Esophagus mucosa (tissue), 1 donor: ENCODE results near the gene UPF1. TPM values are rescaled to one million over a fixed set of nuclear protein-coding genes. Genes with fewer than 3 reads are reported as not detected.
"Not testable (repeated sequence)": the region's sequence is repeated elsewhere in the genome, so short reads cannot be mapped to it uniquely, and the experiment has no call there.

Source experiments
- ATAC-seq: fragments of 200-7000 bp; cut with Tn5 transposase; one replicate; pipeline ENCODE4 v1.9.1; 2020
- total RNA-seq: library from RNA; stranded (reverse); gene quantifications from one replicate; pipeline ENCODE4 v1.2.4, GENCODE V29; 2023
- donor health status: DM: yes; HTN: yes; CAD: no.

UPF1 gene
- total RNA-seq, 1 donor from 2014 or later: 38.4 TPM

- ATAC-seq: no peak
Measured at GRCh38 chr19:18899624-18900560, 68.1 kb downstream of the UPF1 start.

- no peak for ATAC-seq
Measured at GRCh38 chr19:18900700-18901481, 69.1 kb downstream of the UPF1 start.

GRCh38 chr19:18901491-18901890 is 69.7 kb downstream of the UPF1 start:
- ATAC-seq: no peak

GRCh38 chr19:18902519-18902918 is 70.8 kb downstream of the UPF1 start:
- not testable (repeated sequence) for ATAC-seq

GRCh38 chr19:18903156-18904037 is 71.6 kb downstream of the UPF1 start:
- ATAC-seq: no peak

GRCh38 chr19:18904334-18905057 is 72.7 kb downstream of the UPF1 start:
- no peak for ATAC-seq

- no peak for ATAC-seq
Measured at GRCh38 chr19:18905058-18905456, 73.3 kb downstream of the UPF1 start.

- ATAC-seq: no peak
Measured at GRCh38 chr19:18905513-18906236, 73.9 kb downstream of the UPF1 start.

GRCh38 chr19:18906605-18907519 is 75.1 kb downstream of the UPF1 start:
- no peak for ATAC-seq

- no peak for ATAC-seq
Measured at GRCh38 chr19:18908917-18909619, 77.3 kb downstream of the UPF1 start.

GRCh38 chr19:18910010-18910409 is 78.3 kb downstream of the UPF1 start:
- no peak for ATAC-seq

- peak; percentile 17 for ATAC-seq
Measured at GRCh38 chr19:18910801-18911436, 79.2 kb downstream of the UPF1 start.

GRCh38 chr19:18912933-18913332 is 81.2 kb downstream of the UPF1 start:
- ATAC-seq: peak; percentile 20

GRCh38 chr19:18913466-18913865 is 81.7 kb downstream of the UPF1 start:
- ATAC-seq: no peak

- no peak for ATAC-seq
Measured at GRCh38 chr19:18915639-18916038, 83.9 kb downstream of the UPF1 start.

- ATAC-seq: not testable (repeated sequence)
Measured at GRCh38 chr19:18917593-18917992, 85.8 kb downstream of the UPF1 start.
